Osteocyte (in vitro differentiated cells): ENCODE data around the gene FMN2. TPM values are rescaled to one million over a fixed set of nuclear protein-coding genes. Genes with fewer than 3 reads are reported as not detected.

Experiments used
- DNase-seq: peaks from one replicate; pipeline ENCODE4 v3.0.0; 2021; ENCODE audit warnings: mixed read lengths; ENCODE audit not compliant: unreplicated experiment; ENCODE audit errors: extremely low spot score
- H3K27ac Mint-ChIP-seq: one replicate; pipeline ENCODE4 v1.8.0; 2021; ENCODE audit warnings: mild to moderate bottlenecking, mixed read lengths; ENCODE audit not compliant: unreplicated experiment
- H3K27me3 Mint-ChIP-seq: one replicate; pipeline ENCODE4 v1.8.0; 2021; ENCODE audit warnings: mixed read lengths; ENCODE audit not compliant: unreplicated experiment
- H3K36me3 Mint-ChIP-seq: one replicate; pipeline ENCODE4 v1.8.0; 2021; ENCODE audit warnings: mixed read lengths; ENCODE audit not compliant: unreplicated experiment
- H3K4me1 Mint-ChIP-seq: one replicate; pipeline ENCODE4 v1.8.0; 2021; ENCODE audit warnings: mixed read lengths; ENCODE audit not compliant: unreplicated experiment
- H3K4me3 Mint-ChIP-seq: one replicate; pipeline ENCODE4 v1.8.0; 2021; ENCODE audit warnings: mild to moderate bottlenecking, moderate library complexity, mixed read lengths; ENCODE audit not compliant: unreplicated experiment
- H3K9me3 Mint-ChIP-seq: one replicate; pipeline ENCODE4 v1.8.0; 2021; ENCODE audit warnings: mixed read lengths; ENCODE audit not compliant: unreplicated experiment
- total RNA-seq: library from RNA; stranded (reverse); gene quantifications from 2 replicates; pipeline ENCODE4 v1.2.1, GENCODE V29; 2021
- TF ChIP-seq, protein P1 (sequence below): fragments of 200-600 bp; sonication (generic); IDR thresholded peaks from 2 replicates; pipeline ENCODE4 v1.5.0; 2021; ENCODE audit warnings: antibody characterized with exemption, mild to moderate bottlenecking, moderate library complexity

Gene FMN2
- total RNA-seq, 1 donor from 2014 or later, result 8.6 TPM

DNA sequence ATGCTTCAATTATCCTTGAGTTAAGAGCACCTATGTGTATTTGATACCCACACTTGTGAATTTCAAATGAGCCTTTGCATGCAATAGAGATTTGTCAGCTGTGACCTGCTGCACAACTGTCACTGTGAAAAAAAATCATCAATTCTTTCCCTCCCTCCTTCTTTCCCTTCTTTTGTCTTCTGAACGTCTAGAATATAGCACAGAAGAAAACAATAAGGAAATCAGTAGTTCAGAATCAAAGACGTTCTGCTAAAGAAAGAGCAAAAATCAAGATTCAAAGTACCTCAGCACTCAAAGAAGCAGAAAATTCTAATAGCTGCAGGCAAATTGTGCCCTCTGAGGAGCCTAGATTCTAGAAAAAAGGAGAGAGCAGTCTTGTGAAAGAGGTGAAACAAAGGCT, 1.7 kb upstream of the FMN2 start:
- TF ChIP-seq, protein P1, sequence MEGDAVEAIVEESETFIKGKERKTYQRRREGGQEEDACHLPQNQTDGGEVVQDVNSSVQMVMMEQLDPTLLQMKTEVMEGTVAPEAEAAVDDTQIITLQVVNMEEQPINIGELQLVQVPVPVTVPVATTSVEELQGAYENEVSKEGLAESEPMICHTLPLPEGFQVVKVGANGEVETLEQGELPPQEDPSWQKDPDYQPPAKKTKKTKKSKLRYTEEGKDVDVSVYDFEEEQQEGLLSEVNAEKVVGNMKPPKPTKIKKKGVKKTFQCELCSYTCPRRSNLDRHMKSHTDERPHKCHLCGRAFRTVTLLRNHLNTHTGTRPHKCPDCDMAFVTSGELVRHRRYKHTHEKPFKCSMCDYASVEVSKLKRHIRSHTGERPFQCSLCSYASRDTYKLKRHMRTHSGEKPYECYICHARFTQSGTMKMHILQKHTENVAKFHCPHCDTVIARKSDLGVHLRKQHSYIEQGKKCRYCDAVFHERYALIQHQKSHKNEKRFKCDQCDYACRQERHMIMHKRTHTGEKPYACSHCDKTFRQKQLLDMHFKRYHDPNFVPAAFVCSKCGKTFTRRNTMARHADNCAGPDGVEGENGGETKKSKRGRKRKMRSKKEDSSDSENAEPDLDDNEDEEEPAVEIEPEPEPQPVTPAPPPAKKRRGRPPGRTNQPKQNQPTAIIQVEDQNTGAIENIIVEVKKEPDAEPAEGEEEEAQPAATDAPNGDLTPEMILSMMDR, result no peak
- no peaks in the 10 kb centered on the region for H3K27me3 Mint-ChIP-seq
- H3K9me3 Mint-ChIP-seq, result no peaks in the 10 kb centered on the region
- H3K4me3 Mint-ChIP-seq, result no peak overlapping the region
- H3K4me1 Mint-ChIP-seq, result peaks cover 33% of the 10 kb centered on the region
- DNase-seq, result no peak
- H3K36me3 Mint-ChIP-seq, result no peaks in the 10 kb centered on the region
- no peak overlapping the region for H3K27ac Mint-ChIP-seq

DNA sequence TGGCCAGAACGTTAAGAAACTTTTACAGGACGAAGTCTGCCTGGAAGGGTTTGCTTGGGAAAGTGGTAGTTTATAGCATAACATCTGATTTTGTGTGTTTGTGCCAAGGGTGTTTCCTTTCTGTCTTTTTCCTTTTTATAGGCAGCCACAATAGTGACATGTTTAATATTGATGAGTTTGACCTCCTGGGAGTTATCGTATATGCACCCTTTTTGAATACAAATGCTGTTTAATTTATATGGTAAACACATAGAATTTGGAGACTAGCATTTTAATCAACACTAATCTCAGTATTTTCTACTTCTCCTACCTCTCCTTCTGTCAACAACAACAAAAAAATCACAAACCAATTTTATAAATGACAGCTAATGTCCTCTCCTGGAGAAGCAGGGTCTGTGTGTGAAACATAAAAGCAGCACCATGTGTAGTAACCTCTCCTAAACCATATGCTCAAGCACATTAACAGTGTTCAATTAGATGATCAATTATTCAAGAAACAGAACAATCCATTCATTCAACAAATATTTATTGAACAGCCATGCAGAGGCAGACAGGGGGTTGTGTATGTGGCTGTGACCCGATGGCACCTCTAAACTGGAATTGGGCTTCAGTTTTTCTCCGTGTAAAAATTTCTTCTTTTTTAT, 604 bp upstream of the FMN2 start:
- Mint-ChIP-seq H3K4me3 (peak overlapping the region; percentile 81), H3K9me3 (no peaks in the 10 kb centered on the region), H3K4me1 (peaks cover 40% of the 10 kb centered on the region), H3K27ac (peak overlapping the region; percentile 48), H3K36me3 (no peaks in the 10 kb centered on the region), H3K27me3 (no peaks in the 10 kb centered on the region)
- TF ChIP-seq, protein P1, result no peak
- no peak for DNase-seq

DNA sequence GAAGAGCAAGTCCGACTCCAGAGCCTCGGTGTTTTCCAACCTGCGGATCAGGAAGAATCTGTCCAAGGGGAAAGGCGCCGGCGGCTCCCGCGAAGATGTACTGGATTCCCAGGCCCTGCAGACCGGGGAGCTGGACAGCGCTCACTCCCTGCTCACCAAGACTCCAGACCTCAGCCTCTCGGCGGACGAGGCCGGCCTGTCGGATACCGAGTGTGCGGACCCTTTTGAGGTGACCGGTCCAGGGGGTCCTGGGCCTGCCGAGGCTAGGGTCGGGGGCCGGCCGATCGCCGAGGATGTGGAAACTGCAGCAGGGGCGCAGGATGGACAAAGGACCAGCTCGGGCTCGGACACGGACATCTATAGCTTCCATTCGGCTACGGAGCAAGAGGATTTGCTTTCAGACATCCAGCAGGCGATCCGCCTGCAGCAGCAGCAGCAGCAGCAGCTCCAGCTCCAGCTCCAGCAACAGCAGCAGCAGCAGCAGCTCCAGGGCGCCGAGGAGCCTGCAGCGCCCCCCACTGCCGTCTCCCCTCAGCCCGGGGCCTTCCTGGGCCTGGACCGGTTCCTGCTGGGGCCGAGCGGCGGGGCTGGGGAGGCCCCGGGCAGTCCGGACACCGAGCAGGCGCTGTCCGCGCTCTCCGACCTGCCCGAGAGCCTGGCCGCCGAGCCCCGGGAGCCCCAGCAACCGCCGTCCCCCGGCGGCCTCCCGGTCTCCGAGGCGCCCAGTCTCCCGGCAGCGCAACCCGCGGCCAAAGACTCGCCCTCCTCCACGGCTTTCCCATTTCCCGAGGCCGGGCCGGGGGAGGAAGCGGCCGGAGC, 827 bp downstream of the FMN2 start:
- Mint-ChIP-seq H3K27ac (peak overlapping the region; percentile 84), H3K9me3 (no peaks in the 10 kb centered on the region), H3K36me3 (no peaks in the 10 kb centered on the region), H3K27me3 (no peaks in the 10 kb centered on the region), H3K4me1 (peaks cover 30% of the 10 kb centered on the region), H3K4me3 (peak overlapping the region; percentile 86)
- TF ChIP-seq, protein P1, result peak; percentile 57
- peak; percentile 89 for DNase-seq

DNA sequence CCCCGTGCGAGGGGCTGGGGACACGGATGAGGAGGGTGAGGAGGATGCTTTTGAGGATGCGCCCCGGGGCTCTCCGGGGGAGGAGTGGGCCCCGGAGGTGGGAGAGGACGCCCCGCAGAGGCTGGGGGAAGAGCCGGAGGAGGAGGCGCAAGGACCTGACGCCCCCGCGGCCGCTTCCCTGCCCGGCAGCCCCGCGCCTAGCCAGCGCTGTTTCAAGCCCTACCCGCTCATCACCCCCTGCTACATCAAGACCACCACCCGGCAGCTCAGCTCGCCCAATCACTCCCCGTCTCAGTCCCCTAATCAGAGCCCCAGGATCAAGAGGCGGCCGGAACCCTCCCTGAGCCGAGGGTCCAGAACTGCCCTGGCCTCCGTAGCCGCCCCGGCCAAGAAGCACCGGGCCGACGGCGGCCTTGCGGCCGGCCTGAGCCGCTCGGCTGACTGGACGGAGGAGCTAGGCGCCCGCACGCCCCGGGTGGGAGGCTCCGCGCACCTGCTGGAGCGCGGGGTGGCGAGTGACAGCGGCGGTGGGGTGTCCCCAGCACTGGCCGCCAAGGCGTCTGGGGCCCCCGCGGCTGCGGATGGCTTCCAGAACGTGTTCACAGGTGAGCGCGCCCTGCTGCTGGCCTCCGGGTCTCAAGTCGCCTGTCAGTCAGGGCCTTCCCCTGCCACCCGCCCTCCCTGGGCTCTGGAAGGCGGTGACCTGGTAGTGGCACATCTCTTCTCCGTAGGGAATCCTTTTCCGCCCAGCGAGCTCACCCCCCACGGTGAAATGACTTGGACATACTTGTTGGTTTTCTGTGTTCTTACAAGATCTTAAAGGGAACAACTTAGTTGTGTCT, 1.7 kb downstream of the FMN2 start:
- Mint-ChIP-seq H3K27me3 (no peaks in the 10 kb centered on the region), H3K4me3 (peak overlapping the region; percentile 86), H3K27ac (peak overlapping the region; percentile 84), H3K4me1 (peaks cover 28% of the 10 kb centered on the region), H3K9me3 (no peaks in the 10 kb centered on the region), H3K36me3 (no peaks in the 10 kb centered on the region)
- DNase-seq, result peak; percentile 85
- TF ChIP-seq, protein P1, result no peak
